Mucosa of descending colon (tissue), 3 donors: ENCODE measurements around the gene SPPL2A. TPM values are rescaled to one million over a fixed set of nuclear protein-coding genes. Genes with fewer than 3 reads are reported as not detected.
A peak's percentile ranks its signal among the peaks of the same experiment; 100 is the strongest.

Experiments
- ATAC-seq: fragments of 200-7000 bp; cut with Tn5 transposase; one replicate; pipeline ENCODE4 v1.9.1; 2020; ENCODE audit warnings: mild to moderate bottlenecking, moderate library complexity
- DNase-seq, 3 donors: peaks; one replicate each; pipeline ENCODE4 v3.0.0-alpha.2; 2020
- H3K36me3 ChIP-seq: fragments of 200-600 bp; one replicate; pipeline ENCODE4 v1.8.0; 2021; ENCODE audit warnings: low read depth, mild to moderate bottlenecking
- H3K4me1 ChIP-seq: fragments of 200-600 bp; one replicate; pipeline ENCODE4 v1.8.0; 2021; ENCODE audit warnings: low read depth, mild to moderate bottlenecking
- H3K4me3 ChIP-seq: fragments of 200-600 bp; one replicate; pipeline ENCODE4 v1.8.0; 2021; ENCODE audit warnings: mild to moderate bottlenecking
- H3K9me3 ChIP-seq: fragments of 200-600 bp; one replicate; pipeline ENCODE4 v1.8.0; 2021; ENCODE audit warnings: mild to moderate bottlenecking
- CTCF ChIP-seq: fragments of 200-600 bp; IDR thresholded peaks from one replicate; pipeline ENCODE4 v1.8.0; 2022; ENCODE audit warnings: antibody characterized with exemption, mild to moderate bottlenecking
- intact Hi-C, 2 donors: fragments of 100-400 bp; cut with DNase I in 1 of 2; cut with micrococcal nuclease in 1 of 2; formaldehyde crosslinking; loops; one replicate each; pipeline versions ENCODE4 v1.11.0 to v1.11.1; 2022; cut with DNase I, micrococcal nuclease
- total RNA-seq, 3 donors: library from RNA; stranded (reverse); fragmentation: NEBNext Ultra II Directional in 2 of 3; extraction: Animal tissue kit (Norgen Biotek cat#: 25700) in 2 of 3; gene quantifications; one replicate each; pipeline versions ENCODE4 v1.2.1 to v1.2.4, GENCODE V29; 2021 to 2023
- donor health status: DM: no; HTN: no; CAD: no; lungs with moderate emphysema.
- donor health status: DM: no; HTN: no; CAD: no.
- donor health status: DM: no; HTN: yes; CAD: no.

The SPPL2A gene
- total RNA-seq, 3 donors from 2014 or later, result 167 to 341 (median 287) TPM

DNA sequence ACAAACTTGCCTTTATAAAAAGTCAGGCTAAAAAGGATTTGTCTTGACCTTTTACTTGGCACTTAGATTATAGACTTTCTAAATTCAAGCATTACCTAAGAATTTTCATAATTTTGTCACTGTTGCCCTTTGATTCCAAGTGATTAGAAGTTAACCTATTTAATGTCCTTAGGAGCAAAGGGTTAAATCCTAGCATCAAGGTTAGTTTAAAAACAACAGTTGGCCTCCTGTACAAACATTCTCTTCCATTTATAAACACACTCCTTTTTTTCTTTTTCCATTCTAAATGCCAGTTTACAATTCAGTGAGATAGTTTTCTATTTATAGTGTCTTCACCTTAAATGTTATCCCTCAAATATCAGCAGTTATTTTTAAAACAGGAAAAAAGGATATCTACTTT lies 18.4 kb upstream of the SPPL2A start:
- ATAC-seq (no peak), DNase-seq (no peak)
- H3K4me3 ChIP-seq, result no peak overlapping the region
- no peaks in the 10 kb centered on the region for H3K36me3 ChIP-seq
- TF ChIP-seq CTCF, result no peak
- no peaks in the 10 kb centered on the region for H3K9me3 ChIP-seq
- intact Hi-C loops, result no loop called here
- H3K4me1 ChIP-seq, result no peaks in the 10 kb centered on the region

- no peaks in the 10 kb centered on the region for H3K4me1 ChIP-seq
- no peaks in the 10 kb centered on the region for H3K36me3 ChIP-seq
- peak; percentile 30 for ATAC-seq
- intact Hi-C loops, result no loop called here
- H3K9me3 ChIP-seq, result no peaks in the 10 kb centered on the region
- no peak for DNase-seq
- H3K4me3 ChIP-seq, result no peak overlapping the region
- no peak for TF ChIP-seq CTCF
These were observed 17.9 kb upstream of the SPPL2A start for GRCh38 chr15:50783411-50783810.

GRCh38 chr15:50778086-50778485 lies 12.6 kb upstream of the SPPL2A start:
- no peak for TF ChIP-seq CTCF
- Histone ChIP-seq H3K4me3 (no peak overlapping the region), H3K9me3 (no peaks in the 10 kb centered on the region), H3K4me1 (no peaks in the 10 kb centered on the region), H3K36me3 (no peaks in the 10 kb centered on the region)
- DNase-seq (no peak), ATAC-seq (no peak)
- intact Hi-C loops, result no loop called here

- no peak for DNase-seq
- no peaks in the 10 kb centered on the region for H3K4me1 ChIP-seq
- no peak overlapping the region for H3K4me3 ChIP-seq
- no peak for ATAC-seq
- H3K9me3 ChIP-seq, result no peaks in the 10 kb centered on the region
- no peaks in the 10 kb centered on the region for H3K36me3 ChIP-seq
- TF ChIP-seq CTCF, result no peak
- intact Hi-C loops, result no loop called here
These were observed 11.5 kb upstream of the SPPL2A start for GRCh38 chr15:50777042-50777441.

DNA sequence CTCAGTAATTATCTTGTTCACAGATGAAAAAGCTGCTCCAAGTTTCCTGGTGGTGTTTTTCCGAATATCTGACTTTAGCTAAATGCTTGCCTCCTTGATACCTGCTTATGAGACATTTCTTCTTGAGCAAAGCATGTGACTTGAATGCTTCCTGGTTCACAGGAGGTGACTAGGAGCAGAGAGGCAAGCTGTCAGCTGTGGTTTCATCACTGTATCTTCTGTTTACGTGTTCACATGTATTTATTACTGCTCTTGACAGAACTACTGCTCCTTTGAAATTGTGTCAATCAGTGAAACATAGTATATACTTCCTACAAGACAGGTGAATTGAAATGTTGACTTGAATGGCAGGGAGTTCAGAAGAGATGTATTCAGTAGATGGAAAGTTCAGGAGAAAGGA lies 8.9 kb upstream of the SPPL2A start:
- H3K36me3 ChIP-seq, result no peaks in the 10 kb centered on the region
- ATAC-seq (peak; percentile 93), DNase-seq (peak in 1 of 3 donors; percentile 61)
- no peak overlapping the region for H3K4me3 ChIP-seq
- H3K4me1 ChIP-seq, result no peaks in the 10 kb centered on the region
- intact Hi-C loops, result no loop called here
- no peaks in the 10 kb centered on the region for H3K9me3 ChIP-seq
- TF ChIP-seq CTCF, result no peak

GRCh38 chr15:50773389-50773788 lies 7.9 kb upstream of the SPPL2A start:
- Histone ChIP-seq H3K4me1 (no peaks in the 10 kb centered on the region), H3K9me3 (no peaks in the 10 kb centered on the region), H3K4me3 (no peak overlapping the region), H3K36me3 (no peaks in the 10 kb centered on the region)
- no peak for DNase-seq
- TF ChIP-seq CTCF, result no peak
- no peak for ATAC-seq
- intact Hi-C loops, result no loop called here
